ENCODE measurements around the gene HS3ST5.
"Not testable (repeated sequence)": the region's sequence is repeated elsewhere in the genome, so short reads cannot be mapped to it uniquely, and the experiment has no call there.

HS3ST5 gene

DNA sequence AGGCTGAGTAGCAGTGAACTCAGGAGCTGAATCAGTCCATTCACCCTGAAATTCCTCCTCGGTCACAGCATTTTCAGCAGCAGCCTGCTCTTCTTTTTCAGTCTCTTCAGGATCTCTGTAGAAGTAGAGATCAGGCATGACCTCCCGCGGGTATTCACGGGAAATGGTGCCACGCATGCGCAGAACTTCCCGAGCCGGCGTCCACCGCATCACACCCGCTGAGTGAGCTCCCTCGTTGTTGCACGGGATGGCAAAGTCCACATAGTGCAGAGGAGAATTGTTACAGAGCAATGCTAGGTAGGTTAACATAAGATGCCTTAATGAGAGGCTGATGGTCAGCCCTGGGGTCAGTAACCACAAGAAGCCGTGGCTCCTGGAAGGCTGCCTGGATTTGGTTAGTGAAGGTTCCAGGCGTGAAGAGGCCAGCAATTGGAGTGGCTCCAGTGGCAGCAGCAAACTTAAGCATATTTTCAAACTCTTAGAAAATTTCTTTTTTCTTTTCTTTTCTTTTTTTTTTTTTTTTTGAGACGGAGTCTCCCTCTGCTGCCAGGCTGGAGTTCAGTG lies 258.4 kb downstream of the HS3ST5 start:
- no peak for DNase-seq

DNA sequence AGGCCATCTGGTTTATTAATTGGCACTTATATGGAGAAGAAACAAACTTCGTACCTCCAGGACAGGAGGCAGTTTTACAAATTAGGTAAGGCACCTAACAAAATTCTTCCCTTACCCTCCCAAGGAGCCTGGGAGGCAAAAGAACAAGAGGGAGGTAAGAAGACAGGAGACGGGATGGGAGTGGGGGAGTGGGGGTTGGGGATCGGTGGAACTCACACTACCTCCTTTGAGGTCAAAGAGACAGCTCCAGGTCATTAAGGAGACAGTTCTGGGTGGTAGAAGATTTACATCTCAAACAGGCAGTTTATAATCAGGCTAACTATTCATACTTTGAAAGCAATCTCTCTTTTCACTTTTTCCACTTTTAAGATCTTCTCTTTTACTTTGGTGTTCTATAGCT lies 259.6 kb downstream of the HS3ST5 start:
- no peak for DNase-seq

DNA sequence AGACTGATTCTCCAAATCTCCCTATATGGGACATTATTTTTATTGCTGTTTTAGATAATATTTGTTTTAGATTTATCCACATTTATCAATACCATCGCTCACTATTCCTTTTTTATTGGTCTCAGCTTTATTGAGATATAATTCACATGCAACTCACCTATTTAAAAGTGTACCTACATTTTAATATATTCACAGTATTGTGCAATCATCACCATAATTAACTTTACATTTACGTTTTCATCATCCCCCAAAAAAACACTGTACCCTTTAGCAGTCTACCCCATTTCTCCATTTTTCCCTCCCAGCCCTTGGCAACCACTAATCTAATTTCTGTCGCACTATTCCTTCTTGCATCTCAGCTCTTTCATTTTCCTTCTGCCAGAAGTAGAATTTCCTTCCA lies 261.1 kb downstream of the HS3ST5 start:
- no peak for DNase-seq

GRCh38 chr6:114080891-114081510 lies 261.8 kb downstream of the HS3ST5 start:
- DNase-seq = no peak

DNA sequence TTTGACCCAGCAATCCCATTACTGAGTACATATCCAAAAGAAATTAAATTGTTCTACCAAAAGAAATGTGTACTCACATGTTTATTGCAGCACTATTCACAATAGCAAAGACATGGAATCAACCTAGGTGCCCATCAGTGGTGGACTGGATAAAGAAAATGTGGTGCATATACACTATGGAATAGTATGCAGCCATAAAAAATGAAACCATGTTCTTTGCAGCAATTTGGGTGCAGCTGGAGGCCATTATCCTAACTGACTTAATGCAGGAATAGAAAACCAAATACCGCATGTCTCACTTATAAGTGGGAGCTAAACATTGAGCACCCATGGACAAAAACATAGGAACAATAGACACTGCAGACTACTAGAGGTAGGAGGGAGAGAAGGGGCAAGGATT lies 262.4 kb downstream of the HS3ST5 start:
- DNase-seq = not testable (repeated sequence)

- no peak for DNase-seq
These were observed 267.0 kb downstream of the HS3ST5 start for GRCh38 chr6:114075777-114076176.

DNA sequence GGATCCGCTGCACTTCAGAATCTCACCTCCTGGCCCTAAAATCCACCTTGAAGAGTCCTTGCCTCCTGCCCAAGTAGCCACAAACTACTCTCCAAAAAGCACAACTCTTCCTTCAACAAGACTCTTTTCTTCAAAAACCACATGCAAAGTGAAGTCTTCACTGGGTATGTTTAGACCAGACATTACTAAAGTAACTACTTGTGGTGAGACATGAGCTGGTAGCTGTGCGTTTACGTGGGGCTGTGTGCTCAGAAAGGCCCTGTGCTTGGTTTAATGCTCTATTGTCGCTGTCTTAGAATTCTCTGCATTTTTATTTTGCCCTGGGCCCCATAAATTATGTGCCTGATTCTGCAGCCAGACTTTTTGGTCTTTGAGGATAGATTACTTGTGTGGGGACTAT lies 267.5 kb downstream of the HS3ST5 start:
- no peak for DNase-seq

GRCh38 chr6:114068771-114069170 lies 274.1 kb downstream of the HS3ST5 start:
- DNase-seq = no peak

GRCh38 chr6:114068116-114068515 lies 274.7 kb downstream of the HS3ST5 start:
- DNase-seq = no peak

- no peak for DNase-seq
These were observed 278.0 kb downstream of the HS3ST5 start for GRCh38 chr6:114064862-114065261.

DNA sequence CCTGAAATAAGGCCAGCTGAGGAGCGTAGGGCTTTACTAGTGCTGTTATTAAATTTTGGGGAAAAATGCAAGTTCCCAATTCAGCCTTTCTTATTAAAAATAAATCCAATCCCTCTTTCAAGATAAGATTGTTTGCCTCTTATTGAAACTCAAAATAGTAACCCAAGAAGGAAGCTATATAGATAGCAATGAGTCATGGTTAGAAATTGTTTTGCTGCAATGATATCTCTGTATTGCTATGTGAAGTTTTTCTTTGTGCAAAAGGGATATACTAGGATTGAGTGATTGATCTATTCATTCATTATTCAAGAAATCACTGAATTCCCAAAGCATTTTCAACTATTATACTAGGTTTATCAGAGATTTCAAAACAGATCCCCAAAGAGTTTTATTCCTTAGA lies 278.9 kb downstream of the HS3ST5 start:
- DNase-seq = no peak

DNA sequence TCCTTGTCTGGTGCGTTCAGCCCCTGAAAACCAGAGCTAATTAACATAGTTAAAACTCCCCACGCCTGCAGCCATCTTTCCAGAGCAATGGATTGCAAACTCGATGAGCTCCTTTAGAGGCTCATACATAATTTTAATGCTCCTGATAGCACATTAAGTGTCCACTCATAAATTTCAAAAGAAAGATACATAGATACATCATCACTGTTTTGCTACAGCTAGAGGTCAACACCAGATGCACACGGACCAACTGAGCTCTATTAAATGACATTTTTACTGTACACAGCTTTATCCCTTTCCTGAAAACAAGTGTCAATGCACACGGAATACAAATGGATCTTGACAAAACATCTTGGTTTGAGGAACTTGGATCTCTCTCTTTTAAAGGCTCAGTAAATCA lies 280.6 kb downstream of the HS3ST5 start:
- no peak for DNase-seq

DNA sequence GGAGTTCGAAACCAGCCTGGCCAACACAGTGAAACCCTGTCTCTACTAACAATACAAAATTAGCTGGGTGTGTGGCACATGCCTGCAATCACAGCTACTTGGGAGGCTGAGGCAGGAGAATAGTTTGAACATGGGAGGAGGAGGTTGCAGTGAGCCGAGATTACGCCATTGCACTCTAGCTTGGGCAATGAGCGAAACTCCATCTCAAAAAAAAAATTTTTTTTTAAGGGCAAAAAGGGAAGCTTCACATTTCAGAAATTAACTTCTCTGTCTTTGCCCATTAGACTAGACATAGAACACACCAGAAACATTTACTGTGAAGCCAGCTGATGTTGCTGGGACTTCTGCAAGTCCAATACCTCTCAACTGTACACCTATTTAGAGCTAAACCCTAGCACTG lies 281.1 kb downstream of the HS3ST5 start:
- DNase-seq = no peak

GRCh38 chr6:114061116-114061515 lies 281.7 kb downstream of the HS3ST5 start:
- DNase-seq = no peak

GRCh38 chr6:114058435-114058834 lies 284.4 kb downstream of the HS3ST5 start:
- DNase-seq = no peak

GRCh38 chr6:114055763-114056162 lies 287.1 kb downstream of the HS3ST5 start:
- no peak for DNase-seq

DNA sequence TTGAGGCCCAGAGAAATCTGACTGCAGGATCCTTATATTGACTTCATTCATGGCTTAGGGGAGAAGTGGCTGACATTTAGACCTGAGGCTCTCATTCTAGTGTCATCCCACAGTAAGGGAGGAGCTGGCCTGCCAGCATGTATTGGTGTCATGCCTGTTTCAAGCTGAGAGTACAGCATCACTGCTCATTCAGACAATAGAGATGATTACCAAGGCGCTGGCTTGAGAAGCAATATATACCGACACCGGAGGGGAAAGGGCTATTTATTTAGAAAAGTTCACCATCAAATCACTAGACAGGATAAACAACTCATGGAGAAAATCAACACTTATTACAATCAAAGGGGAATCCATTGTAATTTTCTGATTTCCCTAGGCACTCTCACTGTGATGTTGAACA lies 287.5 kb downstream of the HS3ST5 start:
- DNase-seq = no peak

DNA sequence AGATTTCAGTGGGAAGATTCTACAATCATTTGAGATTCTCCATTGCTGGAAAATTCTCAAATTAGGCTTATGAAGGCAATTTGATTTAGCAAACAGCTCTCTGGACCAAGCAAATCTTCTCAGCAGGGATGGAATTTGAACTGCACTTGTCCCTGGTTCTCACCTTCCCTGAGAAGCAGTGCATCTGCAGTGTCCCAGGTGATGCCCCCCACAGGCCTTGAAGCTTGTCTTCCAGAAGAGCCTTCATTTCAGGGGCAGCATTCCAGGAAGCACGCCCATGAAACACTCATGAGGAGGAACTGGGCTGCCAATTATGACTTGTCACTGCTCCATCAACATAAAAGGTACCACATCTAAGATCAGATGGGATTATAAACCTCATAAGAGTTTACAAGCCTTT lies 289.0 kb downstream of the HS3ST5 start:
- no peak for DNase-seq

GRCh38 chr6:114052141-114052540 lies 290.7 kb downstream of the HS3ST5 start:
- DNase-seq = no peak

DNA sequence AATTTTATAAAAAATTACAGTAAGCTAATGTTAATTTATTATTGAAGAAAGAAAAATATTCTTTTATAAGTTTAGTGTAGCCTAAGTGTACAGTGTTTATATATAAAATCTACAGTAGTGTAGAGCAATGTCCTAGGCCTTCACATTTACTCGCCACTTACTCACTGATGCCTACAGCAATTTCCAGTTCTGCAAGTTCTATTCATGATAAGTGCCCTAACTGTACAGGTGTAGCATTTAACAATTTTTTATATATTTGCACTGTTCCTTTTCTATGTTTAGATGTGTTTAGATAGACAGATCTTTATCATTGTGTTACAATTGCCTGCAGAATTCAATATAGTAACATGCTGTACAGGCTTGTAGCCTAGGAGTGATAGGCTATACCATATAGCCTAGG lies 291.8 kb downstream of the HS3ST5 start:
- peak; percentile 29 for DNase-seq

DNA sequence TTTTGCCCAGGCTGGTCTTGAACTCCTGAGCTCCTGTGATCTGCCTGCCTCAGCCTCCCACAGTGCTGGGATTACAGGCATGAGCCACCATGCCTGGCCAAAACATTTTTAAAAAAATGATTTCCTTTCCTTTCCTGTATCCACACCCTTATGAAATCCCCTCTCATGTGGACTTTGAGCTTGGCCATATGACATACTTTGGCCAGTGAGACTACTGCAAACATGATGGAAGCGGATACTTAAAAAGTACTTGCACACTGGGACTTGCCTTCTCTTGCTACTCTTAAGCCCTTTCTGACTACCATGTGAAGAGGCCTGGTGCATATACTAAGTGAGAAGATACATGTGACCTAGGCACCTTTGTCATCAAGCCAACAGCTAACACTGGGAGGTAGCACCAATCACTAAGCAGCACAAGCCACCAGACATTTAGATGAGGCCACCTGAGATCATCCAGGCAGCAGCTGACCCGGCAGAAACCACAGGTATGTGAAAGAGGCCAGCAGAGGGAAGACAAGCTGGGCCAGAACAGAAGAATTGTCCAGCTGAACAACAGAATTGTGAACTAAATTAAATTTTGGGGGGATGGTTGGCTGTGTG lies 293.4 kb downstream of the HS3ST5 start:
- peak; percentile 49 for DNase-seq

DNA sequence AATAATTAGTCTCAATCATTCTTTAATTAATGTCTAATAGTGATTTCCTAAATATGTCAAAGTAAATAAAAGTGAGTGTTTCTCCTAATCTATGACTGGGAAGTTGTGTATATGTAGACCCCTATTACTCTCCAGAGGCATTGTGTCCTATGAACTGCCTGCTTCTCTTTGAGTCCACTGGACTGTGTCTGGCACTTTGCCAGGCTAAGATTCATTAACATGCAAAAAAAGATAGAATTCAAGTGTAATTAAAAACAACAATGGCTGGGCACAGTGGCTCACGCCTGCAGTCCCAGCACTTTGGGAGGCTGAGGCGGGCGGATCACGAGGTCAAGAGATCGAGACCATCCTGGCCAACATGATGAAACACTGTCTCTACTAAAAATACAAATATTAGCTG lies 298.3 kb downstream of the HS3ST5 start:
- not testable (repeated sequence) for DNase-seq

DNA sequence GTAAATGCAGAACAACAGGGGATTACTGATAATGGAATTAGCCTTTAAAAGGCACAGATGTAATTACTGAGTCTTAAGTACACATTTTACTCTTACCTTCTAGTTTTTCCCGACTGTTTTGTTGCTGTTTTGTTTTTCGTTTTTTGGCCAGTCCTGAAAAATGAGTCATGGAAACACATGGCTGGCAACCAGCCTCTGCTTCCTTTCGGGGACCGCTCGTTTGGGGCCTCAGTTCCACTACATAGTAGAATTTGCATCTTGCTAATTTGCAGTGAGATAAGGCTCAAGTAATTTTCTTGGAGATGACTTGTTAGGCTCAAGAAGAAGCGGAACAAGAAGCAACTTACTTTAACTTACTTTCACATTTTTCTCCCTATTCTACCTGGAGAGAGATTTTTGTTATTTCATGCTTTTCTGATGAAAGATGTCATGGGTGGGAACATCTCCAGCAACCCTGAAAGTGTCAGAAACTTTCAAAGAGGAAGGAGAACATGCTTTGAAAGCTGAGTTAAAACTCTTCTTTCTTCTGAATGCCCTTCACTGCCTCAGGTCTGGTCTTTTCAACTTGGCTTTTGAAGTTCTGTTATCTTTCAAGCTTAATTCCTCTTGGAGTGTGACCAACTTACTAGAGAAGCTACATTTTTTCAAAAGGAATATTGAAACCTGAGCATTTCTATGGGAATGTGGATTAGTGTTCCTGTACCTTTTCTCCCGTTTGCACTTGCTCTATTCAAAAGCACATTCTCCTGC lies 300.4 kb downstream of the HS3ST5 start:
- DNase-seq = no peak

DNA sequence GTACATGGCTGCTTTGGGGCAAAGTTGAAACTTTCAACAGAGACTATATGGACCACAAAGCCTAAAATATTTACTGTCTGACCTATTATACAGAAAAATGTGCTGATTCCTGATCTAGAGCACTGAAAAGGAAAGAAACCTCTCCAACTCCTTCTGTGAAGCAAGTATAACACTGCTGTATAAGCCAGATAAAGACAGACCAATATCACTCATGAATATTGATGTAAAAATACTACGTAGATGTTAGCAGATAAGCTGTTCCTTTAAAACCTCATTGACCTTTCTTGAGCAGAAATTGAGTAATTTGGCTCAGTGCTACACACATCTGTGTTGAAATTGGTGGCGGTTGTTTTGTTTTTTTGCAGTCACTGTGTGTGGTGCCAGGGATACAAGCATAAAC lies 302.0 kb downstream of the HS3ST5 start:
- DNase-seq = no peak

Data from NCI-H2029 (cell line).